ENCODE results near the gene MRPL36. TPM values are rescaled to one million over a fixed set of nuclear protein-coding genes. Genes with fewer than 3 reads are reported as not detected.

The MRPL36 gene
- total RNA-seq, 4 donors from 2014 or later: 67.8 to 106 (median 75.3) TPM

GRCh38 chr5:1776831-1777230, 22.8 kb downstream of the MRPL36 start:
- TF ChIP-seq POLR2A (IDR thresholded peaks at IDR 0.05) (no peak), CTCF (IDR thresholded peaks at IDR 0.05 in 4 of 5, conservative IDR thresholded peaks at IDR 0.05 in 1 of 5) (no peak)
- H3K27me3 ChIP-seq: no peaks in the 10 kb centered on the region
- DNase-seq (no peak), ATAC-seq (no peak)
- no peak overlapping the region for H3K27ac ChIP-seq
- H3K36me3 ChIP-seq: no peaks in the 10 kb centered on the region
- H3K4me3 ChIP-seq: no peak overlapping the region
- intact Hi-C loops (cut with DNase I; ENCODE audit: low total_unique reads) (no loop called here), in situ Hi-C loops (cut with MboI; ENCODE audit: low sequenced_read_pairs in 4 of 4) (no loop called here)
- no peaks in the 10 kb centered on the region for H3K9me3 ChIP-seq
- H3K4me1 ChIP-seq: no peaks in the 10 kb centered on the region

GRCh38 chr5:1772634-1773033, 27.0 kb downstream of the MRPL36 start:
- no peaks in the 10 kb centered on the region for H3K4me1 ChIP-seq
- H3K4me3 ChIP-seq: no peak overlapping the region
- peaks cover 0 to 3% (median 0%) of the 10 kb centered on the region in 3 donors for H3K27me3 ChIP-seq
- H3K36me3 ChIP-seq: no peaks in the 10 kb centered on the region
- no peak for TF ChIP-seq CTCF (IDR thresholded peaks at IDR 0.05 in 4 of 5, conservative IDR thresholded peaks at IDR 0.05 in 1 of 5)
- no peak for TF ChIP-seq POLR2A (IDR thresholded peaks at IDR 0.05)
- H3K9me3 ChIP-seq: no peaks in the 10 kb centered on the region
- no peak for ATAC-seq
- in situ Hi-C loops (cut with MboI; ENCODE audit: low sequenced_read_pairs in 4 of 4): loop anchor here in 3 of 4 donors (25.0 kb wide), 1 partner anchor 265 kb away; no protein-coding TSS in a partner anchor
- no peak overlapping the region for H3K27ac ChIP-seq
- no peak for DNase-seq
- intact Hi-C loops (cut with DNase I; ENCODE audit: low total_unique reads): no loop called here

- intact Hi-C loops (cut with DNase I; ENCODE audit: low total_unique reads): no loop called here
- no peaks in the 10 kb centered on the region for H3K4me1 ChIP-seq
- H3K27ac ChIP-seq: no peak overlapping the region
- TF ChIP-seq CTCF (IDR thresholded peaks at IDR 0.05 in 4 of 5, conservative IDR thresholded peaks at IDR 0.05 in 1 of 5) (no peak), POLR2A (IDR thresholded peaks at IDR 0.05) (no peak)
- no peak overlapping the region for H3K4me3 ChIP-seq
- no peaks in the 10 kb centered on the region for H3K36me3 ChIP-seq
- no peak for ATAC-seq
- H3K27me3 ChIP-seq: peaks cover 0 to 4% (median 3%) of the 10 kb centered on the region in 3 donors
- H3K9me3 ChIP-seq: no peaks in the 10 kb centered on the region
- in situ Hi-C loops (cut with MboI; ENCODE audit: low sequenced_read_pairs in 4 of 4): loop anchor here in 3 of 4 donors (25.0 kb wide), 1 partner anchor 266 kb away; no protein-coding TSS in a partner anchor
- DNase-seq: no peak
These were observed 28.2 kb downstream of the MRPL36 start for GRCh38 chr5:1771149-1772065.

- TF ChIP-seq POLR2A (IDR thresholded peaks at IDR 0.05): no peak
- no peak for TF ChIP-seq CTCF (IDR thresholded peaks at IDR 0.05 in 4 of 5, conservative IDR thresholded peaks at IDR 0.05 in 1 of 5)
- Histone ChIP-seq H3K4me1 (no peaks in the 10 kb centered on the region), H3K36me3 (no peaks in the 10 kb centered on the region), H3K9me3 (no peaks in the 10 kb centered on the region), H3K27ac (no peak overlapping the region), H3K27me3 (peaks cover 0 to 11% (median 3%) of the 10 kb centered on the region in 3 donors), H3K4me3 (no peak overlapping the region)
- in situ Hi-C loops (cut with MboI; ENCODE audit: low sequenced_read_pairs in 4 of 4) (loop anchor here in 3 of 4 donors (25.0 kb wide), 1 partner anchor 267 kb away; no protein-coding TSS in a partner anchor), intact Hi-C loops (cut with DNase I; ENCODE audit: low total_unique reads) (no loop called here)
- DNase-seq: no peak
- ATAC-seq: no peak
These were observed 29.2 kb downstream of the MRPL36 start for GRCh38 chr5:1770443-1770802.
